ENCODE results near the gene CCDC61.

DNA sequence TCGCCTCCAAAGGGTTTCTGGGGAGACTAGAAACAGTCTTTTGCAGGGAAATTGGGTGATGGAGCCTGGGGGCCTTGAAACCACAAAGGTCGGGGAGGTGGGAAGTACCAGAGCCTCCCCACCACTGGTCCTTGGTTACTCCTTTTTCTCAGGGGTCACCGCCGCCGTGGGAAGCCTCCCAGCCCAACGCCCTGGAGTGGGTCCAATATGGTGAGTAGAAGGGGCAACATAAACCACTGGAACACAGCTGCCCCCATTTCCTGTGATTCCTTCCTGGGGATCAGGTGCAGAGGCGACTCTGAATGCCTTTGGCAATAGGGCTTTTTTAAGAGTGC, 21.8 kb downstream of the CCDC61 start:
- TF ChIP-seq, protein P1, sequence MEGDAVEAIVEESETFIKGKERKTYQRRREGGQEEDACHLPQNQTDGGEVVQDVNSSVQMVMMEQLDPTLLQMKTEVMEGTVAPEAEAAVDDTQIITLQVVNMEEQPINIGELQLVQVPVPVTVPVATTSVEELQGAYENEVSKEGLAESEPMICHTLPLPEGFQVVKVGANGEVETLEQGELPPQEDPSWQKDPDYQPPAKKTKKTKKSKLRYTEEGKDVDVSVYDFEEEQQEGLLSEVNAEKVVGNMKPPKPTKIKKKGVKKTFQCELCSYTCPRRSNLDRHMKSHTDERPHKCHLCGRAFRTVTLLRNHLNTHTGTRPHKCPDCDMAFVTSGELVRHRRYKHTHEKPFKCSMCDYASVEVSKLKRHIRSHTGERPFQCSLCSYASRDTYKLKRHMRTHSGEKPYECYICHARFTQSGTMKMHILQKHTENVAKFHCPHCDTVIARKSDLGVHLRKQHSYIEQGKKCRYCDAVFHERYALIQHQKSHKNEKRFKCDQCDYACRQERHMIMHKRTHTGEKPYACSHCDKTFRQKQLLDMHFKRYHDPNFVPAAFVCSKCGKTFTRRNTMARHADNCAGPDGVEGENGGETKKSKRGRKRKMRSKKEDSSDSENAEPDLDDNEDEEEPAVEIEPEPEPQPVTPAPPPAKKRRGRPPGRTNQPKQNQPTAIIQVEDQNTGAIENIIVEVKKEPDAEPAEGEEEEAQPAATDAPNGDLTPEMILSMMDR (IDR thresholded peaks at IDR 0.05; ENCODE audit: low read length) = peak; percentile 28; the same call in 1 of the 2 replicates
- no peak for TF ChIP-seq EZH2 (IDR thresholded peaks at IDR 0.05; ENCODE audit: borderline replicate concordance, low read length)
